Transverse colon (tissue), 4 donors: Measurements from ENCODE around the gene GK. TPM values are rescaled to one million over a fixed set of nuclear protein-coding genes. Genes with fewer than 3 reads are reported as not detected.
A peak's percentile ranks its signal among the peaks of the same experiment; 100 is the strongest.
"Not testable (repeated sequence)": the region's sequence is repeated elsewhere in the genome, so short reads cannot be mapped to it uniquely, and the experiment has no call there.

ENCODE experiments used
- DNase-seq: peaks from one replicate; pipeline ENCODE4 v3.0.0-alpha.2; 2019
- H3K27ac ChIP-seq, 4 donors: fragments of 200-600 bp; sonication (generic); 2 replicates each; pipeline ENCODE4 v1.5.1; 2016 to 2018; ENCODE audit warnings: inconsistent platforms in 4 of 4
- H3K27me3 ChIP-seq: fragments of 200-600 bp; sonication (generic); 2 replicates; pipeline ENCODE4 v1.5.1; 2017; ENCODE audit warnings: inconsistent platforms
- H3K36me3 ChIP-seq, 4 donors: fragments of 200-600 bp; sonication (generic); 2 replicates each; pipeline ENCODE4 v1.5.1; 2017 to 2019; ENCODE audit warnings: inconsistent platforms in 4 of 4
- H3K4me1 ChIP-seq, 4 donors: fragments of 200-600 bp; sonication (generic); 2 replicates each; pipeline ENCODE4 v1.5.1; 2017 to 2020; ENCODE audit warnings: inconsistent platforms in 4 of 4
- H3K4me3 ChIP-seq, 4 donors: fragments of 200-600 bp; sonication (generic); 1 replicate in 1 of 4; 2 replicates in 3 of 4; pipeline versions ENCODE4 v1.5.1 to v1.6.1; 2017 to 2019; ENCODE audit warnings: inconsistent platforms in 4 of 4
- H3K9me3 ChIP-seq, 2 donors: fragments of 200-600 bp; sonication (generic); 2 replicates each; pipeline ENCODE4 v1.5.1; 2017 to 2019; ENCODE audit warnings: inconsistent platforms in 2 of 2
- CTCF ChIP-seq, 5 experiments: fragments of 200-600 bp in 3 of 5; fragments of 450-650 bp in 2 of 5; sonication (generic) in 3 of 5; IDR thresholded peaks; 1 replicate in 2 of 5; 2 replicates in 3 of 5; pipeline ENCODE4 v1.5.1; 2016 to 2017; ENCODE audit warnings: antibody characterized with exemption in 5 of 5, inconsistent platforms in 3 of 5, mild to moderate bottlenecking in 2 of 5, moderate library complexity in 1 of 5
- EP300 ChIP-seq: sonication (generic); formaldehyde crosslinking; IDR thresholded peaks from one replicate; pipeline ENCODE4 v1.6.1; 2017; ENCODE audit warnings: antibody characterized with exemption, low read depth
- POLR2A ChIP-seq: fragments of 450-650 bp; IDR thresholded peaks from one replicate; pipeline ENCODE4 v1.6.1; 2016; ENCODE audit warnings: antibody characterized with exemption, mild to moderate bottlenecking, moderate library complexity
- POLR2AphosphoS5 ChIP-seq, 3 donors: sonication (generic); formaldehyde crosslinking; IDR thresholded peaks; one replicate each; pipeline ENCODE4 v1.6.1; 2016; ENCODE audit warnings: antibody characterized with exemption in 3 of 3
- WGBS, 2 donors: methylation state at CpG; one replicate each; pipeline ENCODE4 v1.1.5; 2018; ENCODE audit warnings: low coverage in 1 of 2; 5-methylcytosine and 5-hydroxymethylcytosine counted together
- in situ Hi-C, 4 donors: fragments of 200-750 bp; cut with MboI; loops; one replicate each; pipeline versions ENCODE4 v1.15.0 to v1.15.1; 2017; ENCODE audit warnings: low sequenced_read_pairs in 3 of 4, low pct_ligation_motif_present in 1 of 4, low pct_unique_long_range_greater_than_20kb in 1 of 4
- intact Hi-C: fragments of 100-400 bp; cut with DNase I; formaldehyde crosslinking; loops from one replicate; pipeline ENCODE4 v1.15.1; 2023; ENCODE audit warnings: low total_unique reads
- total RNA-seq, 4 donors: library from RNA; depleted of rRNA; stranded (reverse); fragments of >200 nt; gene quantifications; one replicate each; pipeline ENCODE4 v1.1.0, GENCODE V29; 2016

Gene GK
- total RNA-seq, 4 donors from 2014 or later = 2.2 to 30.2 (median 19.6) TPM

GRCh38 chrX:30635630-30636029 is 17.6 kb upstream of the GK start:
- H3K27ac ChIP-seq = no peak overlapping the region
- no peaks in the 10 kb centered on the region for H3K9me3 ChIP-seq
- DNase-seq = no peak
- peak; percentile 22 to 44 (median 37) for TF ChIP-seq CTCF (IDR thresholded peaks at IDR 0.05)
- TF ChIP-seq POLR2AphosphoS5 (IDR thresholded peaks at IDR 0.05) = no peak
- no peak for TF ChIP-seq POLR2A
- TF ChIP-seq EP300 = no peak
- WGBS, 2 donors = 53% methylated on average over 4 of the region's 4 CpGs; no CpG with 5 or more reads in 1 of the 2 donors
- no peak overlapping the region for H3K4me3 ChIP-seq
- H3K36me3 ChIP-seq = no peaks in the 10 kb centered on the region
- no peaks in the 10 kb centered on the region for H3K27me3 ChIP-seq
- in situ Hi-C loops (loop anchor here in 1 of 4 donors (10.0 kb wide), 1 partner anchor 79 kb away; no protein-coding TSS in a partner anchor), intact Hi-C loops (no loop called here)
- H3K4me1 ChIP-seq = no peaks in the 10 kb centered on the region

DNA sequence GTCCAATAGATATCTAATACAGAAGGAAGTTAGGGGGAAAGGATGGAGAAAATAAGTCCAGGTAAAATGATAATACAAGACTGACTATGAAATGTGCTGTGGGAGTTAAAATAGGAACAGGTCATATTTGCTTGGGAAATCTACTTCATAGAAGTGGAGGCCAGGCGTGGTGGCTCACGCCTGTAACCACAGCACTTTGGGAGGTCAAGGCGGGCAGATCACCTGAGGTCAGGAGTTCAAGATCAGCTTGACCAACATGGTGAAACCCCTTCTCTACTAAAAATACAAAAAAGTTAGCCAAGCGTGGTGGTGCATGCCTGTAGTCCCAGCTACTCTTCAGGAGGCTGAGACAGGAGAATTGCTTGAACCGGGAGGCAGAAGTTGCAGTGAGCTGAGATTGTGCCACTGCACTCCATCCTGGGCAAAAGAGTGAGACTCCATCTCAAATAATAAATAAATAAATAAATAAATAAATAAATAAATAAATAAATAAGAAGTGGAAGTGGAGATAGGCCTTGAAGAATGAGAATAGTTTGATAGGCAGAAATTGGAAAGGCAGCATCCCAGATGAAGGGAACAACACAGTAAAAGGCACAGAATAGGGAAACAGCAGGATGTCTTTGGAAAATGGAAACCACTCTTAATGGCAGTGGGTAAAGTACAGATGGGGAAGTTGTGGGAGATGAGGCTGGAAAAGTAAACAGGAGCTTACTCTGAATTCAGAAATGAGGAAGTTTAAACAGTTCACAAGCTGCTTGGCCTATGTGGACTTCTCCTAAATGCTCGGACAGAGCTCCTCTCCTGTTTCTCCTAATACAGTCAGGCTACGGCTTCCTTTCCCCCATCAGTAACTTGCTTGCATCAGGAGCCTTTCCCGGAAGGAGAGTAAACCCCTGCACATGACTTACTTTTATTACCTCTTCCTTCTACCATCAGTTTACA is 15.1 kb upstream of the GK start:
- DNase-seq = no peak
- Histone ChIP-seq H3K4me3 (no peak overlapping the region), H3K36me3 (no peaks in the 10 kb centered on the region), H3K27me3 (no peaks in the 10 kb centered on the region), H3K27ac (no peak overlapping the region), H3K9me3 (no peaks in the 10 kb centered on the region), H3K4me1 (no peaks in the 10 kb centered on the region)
- in situ Hi-C loops = loop anchor here in 1 of 4 donors (10.0 kb wide), 1 partner anchor 77 kb away; no protein-coding TSS in a partner anchor
- TF ChIP-seq POLR2AphosphoS5 (IDR thresholded peaks at IDR 0.05) = no peak
- TF ChIP-seq CTCF (IDR thresholded peaks at IDR 0.05) = no peak
- TF ChIP-seq POLR2A = no peak
- TF ChIP-seq EP300 = no peak
- 65 to 81% methylated on average over 3 to 8 of the region's 8 CpGs for WGBS, 2 donors
- intact Hi-C loops = no loop called here

- WGBS, 2 donors = 96% methylated on average over 5 of the region's 5 CpGs; no CpG with 5 or more reads in 1 of the 2 donors
Observed at GRCh38 chrX:30639702-30640101, 13.5 kb upstream of the GK start.

GRCh38 chrX:30642642-30643041 is 10.6 kb upstream of the GK start:
- TF ChIP-seq POLR2AphosphoS5 (IDR thresholded peaks at IDR 0.05) = no peak
- no peak for TF ChIP-seq CTCF (IDR thresholded peaks at IDR 0.05)
- TF ChIP-seq POLR2A = no peak
- no peak for TF ChIP-seq EP300
- intact Hi-C loops (no loop called here), in situ Hi-C loops (loop anchor here in 1 of 4 donors (10.0 kb wide), 1 partner anchor 72 kb away; no protein-coding TSS in a partner anchor)
- Histone ChIP-seq H3K4me3 (no peak overlapping the region), H3K27me3 (no peaks in the 10 kb centered on the region), H3K27ac (no peak overlapping the region), H3K36me3 (no peaks in the 10 kb centered on the region), H3K4me1 (no peaks in the 10 kb centered on the region), H3K9me3 (no peaks in the 10 kb centered on the region)
- no peak for DNase-seq
- WGBS, 2 donors = 86% methylated on average over 3 of the region's 3 CpGs; no CpG with 5 or more reads in 1 of the 2 donors

More at GRCh38 chrX:30639702-30640101, 13.5 kb upstream of the GK start:
- H3K4me3 ChIP-seq, intact Hi-C loops, H3K4me1 ChIP-seq, H3K9me3 ChIP-seq, H3K27ac ChIP-seq, H3K36me3 ChIP-seq, DNase-seq, H3K27me3 ChIP-seq: not testable (repeated sequence)
- in situ Hi-C loops = loop anchor here in 2 of 4 donors (10.0 kb wide), 1 partner anchor 75 kb away; no protein-coding TSS in a partner anchor
